NCI-H1694 (cell line): Measurements from ENCODE around the gene ABCA6.

Experiments
- DNase-seq: peaks from one replicate; lab custom pipeline; 2025; lab: John Stamatoyannopoulos, UW

Gene ABCA6

GRCh38 chr17:69048634-69049033 is 93.1 kb downstream of the ABCA6 start:
- DNase-seq: no peak

GRCh38 chr17:69047368-69048263 is 94.1 kb downstream of the ABCA6 start:
- DNase-seq: no peak

- DNase-seq: no peak
Measured at GRCh38 chr17:69046121-69046807, 95.4 kb downstream of the ABCA6 start.

- DNase-seq: no peak
Measured at GRCh38 chr17:69045646-69046045, 96.0 kb downstream of the ABCA6 start.

- no peak for DNase-seq
Measured at GRCh38 chr17:69044371-69044770, 97.3 kb downstream of the ABCA6 start.

GRCh38 chr17:69043098-69043734 is 98.5 kb downstream of the ABCA6 start:
- DNase-seq: no peak

- DNase-seq: no peak
Measured at GRCh38 chr17:69042308-69042707, 99.4 kb downstream of the ABCA6 start.

GRCh38 chr17:69031839-69032238 is 109.9 kb downstream of the ABCA6 start:
- no peak for DNase-seq

- DNase-seq: no peak
Measured at GRCh38 chr17:69030169-69030568, 111.5 kb downstream of the ABCA6 start.
